ENCODE data around the gene LAMTOR1.

LAMTOR1 gene

GRCh38 chr11:72081184-72081644, 21.9 kb downstream of the LAMTOR1 start:
- no peak for DNase-seq (ENCODE audit: low spot score)

GRCh38 chr11:72080326-72081183, 22.5 kb downstream of the LAMTOR1 start, which contains the start of the genes LRRC51 and NUMA1:
Gene LRRC51 (plus strand): TSS chr11:72080850. CDS start chr11:72089084, 8,234 bp downstream.
Gene NUMA1 (minus strand): TSS chr11:72080542. CDS start chr11:72035943, 44,599 bp downstream.
- peak; percentile 92 for DNase-seq (ENCODE audit: low spot score)

- DNase-seq (ENCODE audit: low spot score): peak; percentile 49
Measured at GRCh38 chr11:72079819-72080325, 23.2 kb downstream of the LAMTOR1 start.

GRCh38 chr11:72078477-72078876, 24.6 kb downstream of the LAMTOR1 start:
- DNase-seq (ENCODE audit: low spot score): no peak

- no peak for DNase-seq (ENCODE audit: low spot score)
Measured at GRCh38 chr11:72075756-72076155, 27.3 kb downstream of the LAMTOR1 start.

- no peak for DNase-seq (ENCODE audit: low spot score)
Measured at GRCh38 chr11:72075109-72075508, 28.0 kb downstream of the LAMTOR1 start.

- peak; percentile 60 for DNase-seq (ENCODE audit: low spot score)
Measured at GRCh38 chr11:72072348-72072747, 30.7 kb downstream of the LAMTOR1 start.

GRCh38 chr11:72070491-72070890, 32.6 kb downstream of the LAMTOR1 start:
- no peak for DNase-seq (ENCODE audit: low spot score)

GRCh38 chr11:72069787-72070251, 33.3 kb downstream of the LAMTOR1 start:
- peak; percentile 58 for DNase-seq (ENCODE audit: low spot score)

GRCh38 chr11:72069200-72069599, 33.9 kb downstream of the LAMTOR1 start:
- no peak for DNase-seq (ENCODE audit: low spot score)

- DNase-seq (ENCODE audit: low spot score): no peak
Measured at GRCh38 chr11:72067676-72068075, 35.4 kb downstream of the LAMTOR1 start.

- DNase-seq (ENCODE audit: low spot score): no peak
Measured at GRCh38 chr11:72067266-72067665, 35.8 kb downstream of the LAMTOR1 start.

- DNase-seq (ENCODE audit: low spot score): no peak
Measured at GRCh38 chr11:72066855-72067254, 36.2 kb downstream of the LAMTOR1 start.

GRCh38 chr11:72061739-72062396, 41.2 kb downstream of the LAMTOR1 start:
- DNase-seq (ENCODE audit: low spot score): no peak

- peak; percentile 43 for DNase-seq (ENCODE audit: low spot score)
Measured at GRCh38 chr11:72058416-72059034, 44.6 kb downstream of the LAMTOR1 start.

GRCh38 chr11:72048766-72049460, 54.2 kb downstream of the LAMTOR1 start:
- DNase-seq (ENCODE audit: low spot score): no peak
